ENCODE results near the gene GGA1. TPM values are rescaled to one million over a fixed set of nuclear protein-coding genes. Genes with fewer than 3 reads are reported as not detected.
A peak's percentile ranks its signal among the peaks of the same experiment; 100 is the strongest.
"Not testable (repeated sequence)": the region's sequence is repeated elsewhere in the genome, so short reads cannot be mapped to it uniquely, and the experiment has no call there.

Gene GGA1
- total and polyA plus RNA-seq, 5 donors from 2014 or later = 14.0 to 69.7 (median 16.9) TPM

GRCh38 chr22:37607935-37608476 lies 628 bp upstream of the GGA1 start:
- ATAC-seq (ENCODE audit: low read depth in 2 of 2) = no peak
- no peaks in the 10 kb centered on the region for H3K27me3 ChIP-seq (ENCODE audit: control insufficient read depth, insufficient read depth, low read length)
- peak overlapping the region; percentile 85 to 98 (median 93) for H3K4me3 Mint-ChIP-seq
- peaks cover 5 to 67% (median 43%) of the 10 kb centered on the region in 4 donors for H3K4me1 Mint-ChIP-seq
- H3K27me3 Mint-ChIP-seq = peaks cover 7% of the 10 kb centered on the region
- H3K9me3 ChIP-seq (ENCODE audit: control insufficient read depth in 2 of 2, low read length in 2 of 2) = no peaks in the 10 kb centered on the region
- no peaks in the 10 kb centered on the region for H3K36me3 ChIP-seq (ENCODE audit: control insufficient read depth, insufficient read depth, low read length)
- peaks cover 55% of the 10 kb centered on the region for H3K4me1 ChIP-seq (ENCODE audit: control insufficient read depth, insufficient read depth, low read length, poor library complexity, severe bottlenecking)
- peak overlapping the region; percentile 97 for H3K27ac ChIP-seq (ENCODE audit: insufficient read depth, low read length, poor library complexity, severe bottlenecking)
- H3K4me3 ChIP-seq (ENCODE audit: low read depth, low read length) = peak overlapping the region; percentile 69
- no peaks in the 10 kb centered on the region for H3K36me3 Mint-ChIP-seq
- peaks cover 0 to 3% (median 0%) of the 10 kb centered on the region in 7 donors for H3K9me3 Mint-ChIP-seq
- H3K27ac Mint-ChIP-seq = peak overlapping the region; percentile 95 to 98 (median 95)
- no peak for DNase-seq

- Histone ChIP-seq H3K27me3 (ENCODE audit: control insufficient read depth, insufficient read depth, low read length) (no peaks in the 10 kb centered on the region), H3K4me3 (ENCODE audit: low read depth, low read length) (peak overlapping the region; percentile 68), H3K36me3 (ENCODE audit: control insufficient read depth, insufficient read depth, low read length) (no peaks in the 10 kb centered on the region), H3K27ac (ENCODE audit: insufficient read depth, low read length, poor library complexity, severe bottlenecking) (peak overlapping the region; percentile 97), H3K9me3 (ENCODE audit: control insufficient read depth in 2 of 2, low read length in 2 of 2) (no peaks in the 10 kb centered on the region), H3K4me1 (ENCODE audit: control insufficient read depth, insufficient read depth, low read length, poor library complexity, severe bottlenecking) (peaks cover 48% of the 10 kb centered on the region)
- DNase-seq (peak in 1 of 3 donors; percentile 47), ATAC-seq (ENCODE audit: low read depth in 2 of 2) (no peak)
- peaks cover 0 to 3% (median 0%) of the 10 kb centered on the region in 7 donors for H3K9me3 Mint-ChIP-seq
- H3K4me1 Mint-ChIP-seq = peaks cover 5 to 60% (median 39%) of the 10 kb centered on the region in 4 donors
- no peaks in the 10 kb centered on the region for H3K36me3 Mint-ChIP-seq
- H3K27me3 Mint-ChIP-seq = peaks cover 7% of the 10 kb centered on the region
- H3K4me3 Mint-ChIP-seq = peak overlapping the region; percentile 85 to 98 (median 92)
- H3K27ac Mint-ChIP-seq = peak overlapping the region; percentile 95 to 99 (median 98)
Measured at GRCh38 chr22:37609240-37610152, 862 bp downstream of the GGA1 start.

- not testable (repeated sequence) for H3K9me3 ChIP-seq (ENCODE audit: control insufficient read depth in 2 of 2, low read length in 2 of 2); H3K27me3 ChIP-seq (ENCODE audit: control insufficient read depth, insufficient read depth, low read length); H3K36me3 Mint-ChIP-seq; H3K9me3 Mint-ChIP-seq; H3K27me3 Mint-ChIP-seq; H3K36me3 ChIP-seq (ENCODE audit: control insufficient read depth, insufficient read depth, low read length); ATAC-seq (ENCODE audit: low read depth in 2 of 2); DNase-seq
- peaks cover 5 to 54% (median 34%) of the 10 kb centered on the region in 4 donors for H3K4me1 Mint-ChIP-seq
- peaks cover 42% of the 10 kb centered on the region for H3K4me1 ChIP-seq (ENCODE audit: control insufficient read depth, insufficient read depth, low read length, poor library complexity, severe bottlenecking)
- H3K4me3 Mint-ChIP-seq = peak overlapping the region; percentile 85 to 98 (median 92)
- H3K4me3 ChIP-seq (ENCODE audit: low read depth, low read length) = peak overlapping the region; percentile 68
- peak overlapping the region; percentile 95 to 99 (median 98) for H3K27ac Mint-ChIP-seq
- H3K27ac ChIP-seq (ENCODE audit: insufficient read depth, low read length, poor library complexity, severe bottlenecking) = peak overlapping the region; percentile 97
Measured at GRCh38 chr22:37610153-37610475, 1.5 kb downstream of the GGA1 start.

- H3K4me3 ChIP-seq (ENCODE audit: low read depth, low read length) = no peak overlapping the region
- ATAC-seq (ENCODE audit: low read depth in 2 of 2) = no peak
Measured at GRCh38 chr22:37610480-37611129, 2.0 kb downstream of the GGA1 start.

GRCh38 chr22:37611207-37611606 lies 2.6 kb downstream of the GGA1 start:
- no peak for DNase-seq
- Mint-ChIP-seq H3K4me3 (peak overlapping the region in 3 of 4 donors; percentile 15 to 85 (median 81)), H3K36me3 (no peaks in the 10 kb centered on the region), H3K27me3 (peaks cover 7% of the 10 kb centered on the region), H3K9me3 (peaks cover 0 to 1% (median 0%) of the 10 kb centered on the region in 7 donors), H3K4me1 (peaks cover 0 to 43% (median 25%) of the 10 kb centered on the region in 4 donors), H3K27ac (peak overlapping the region in 2 of 3 donors; percentile 62 to 95)
- no peak overlapping the region for H3K4me3 ChIP-seq (ENCODE audit: low read depth, low read length)
- peaks cover 34% of the 10 kb centered on the region for H3K4me1 ChIP-seq (ENCODE audit: control insufficient read depth, insufficient read depth, low read length, poor library complexity, severe bottlenecking)
- H3K9me3 ChIP-seq (ENCODE audit: control insufficient read depth in 2 of 2, low read length in 2 of 2) = no peaks in the 10 kb centered on the region
- no peak for ATAC-seq (ENCODE audit: low read depth in 2 of 2)
- no peaks in the 10 kb centered on the region for H3K27me3 ChIP-seq (ENCODE audit: control insufficient read depth, insufficient read depth, low read length)
- no peak overlapping the region for H3K27ac ChIP-seq (ENCODE audit: insufficient read depth, low read length, poor library complexity, severe bottlenecking)
- peaks cover 2% of the 10 kb centered on the region for H3K36me3 ChIP-seq (ENCODE audit: control insufficient read depth, insufficient read depth, low read length)

More at GRCh38 chr22:37610480-37611129, 2.0 kb downstream of the GGA1 start:
- Histone ChIP-seq H3K4me1 (ENCODE audit: control insufficient read depth, insufficient read depth, low read length, poor library complexity, severe bottlenecking) (peaks cover 37% of the 10 kb centered on the region), H3K9me3 (ENCODE audit: control insufficient read depth in 2 of 2, low read length in 2 of 2) (no peaks in the 10 kb centered on the region), H3K36me3 (ENCODE audit: control insufficient read depth, insufficient read depth, low read length) (peaks cover 2% of the 10 kb centered on the region), H3K27ac (ENCODE audit: insufficient read depth, low read length, poor library complexity, severe bottlenecking) (no peak overlapping the region), H3K27me3 (ENCODE audit: control insufficient read depth, insufficient read depth, low read length) (no peaks in the 10 kb centered on the region)
- peak overlapping the region; percentile 85 to 98 (median 92) for H3K4me3 Mint-ChIP-seq
- H3K36me3 Mint-ChIP-seq = no peaks in the 10 kb centered on the region
- H3K27me3 Mint-ChIP-seq = peaks cover 7% of the 10 kb centered on the region
- peak overlapping the region; percentile 52 to 95 (median 62) for H3K27ac Mint-ChIP-seq
- H3K4me1 Mint-ChIP-seq = peaks cover 2 to 49% (median 30%) of the 10 kb centered on the region in 4 donors
- H3K9me3 Mint-ChIP-seq = peaks cover 0 to 1% (median 0%) of the 10 kb centered on the region in 7 donors
- DNase-seq = no peak

- Mint-ChIP-seq H3K4me1 (peaks cover 0 to 4% (median 1%) of the 10 kb centered on the region in 4 donors), H3K27ac (no peak overlapping the region), H3K36me3 (peaks cover 4% of the 10 kb centered on the region), H3K4me3 (no peak overlapping the region), H3K9me3 (no peaks in the 10 kb centered on the region), H3K27me3 (no peaks in the 10 kb centered on the region)
- peaks cover 29% of the 10 kb centered on the region for H3K36me3 ChIP-seq (ENCODE audit: control insufficient read depth, insufficient read depth, low read length)
- DNase-seq (no peak), ATAC-seq (ENCODE audit: low read depth in 2 of 2) (no peak)
- no peaks in the 10 kb centered on the region for H3K4me1 ChIP-seq (ENCODE audit: control insufficient read depth, insufficient read depth, low read length, poor library complexity, severe bottlenecking)
- H3K27me3 ChIP-seq (ENCODE audit: control insufficient read depth, insufficient read depth, low read length) = no peaks in the 10 kb centered on the region
- H3K27ac ChIP-seq (ENCODE audit: insufficient read depth, low read length, poor library complexity, severe bottlenecking) = no peak overlapping the region
- H3K9me3 ChIP-seq (ENCODE audit: control insufficient read depth in 2 of 2, low read length in 2 of 2) = no peaks in the 10 kb centered on the region
- no peak overlapping the region for H3K4me3 ChIP-seq (ENCODE audit: low read depth, low read length)
Measured at GRCh38 chr22:37616201-37617083, 7.8 kb downstream of the GGA1 start.

GRCh38 chr22:37617431-37617830 lies 8.8 kb downstream of the GGA1 start:
- no peak overlapping the region for H3K27ac Mint-ChIP-seq

More at GRCh38 chr22:37617431-37617830, 8.8 kb downstream of the GGA1 start:
- no peaks in the 10 kb centered on the region for H3K27me3 Mint-ChIP-seq
- H3K4me1 Mint-ChIP-seq = peaks cover 0 to 2% (median under 1%) of the 10 kb centered on the region in 4 donors
- ATAC-seq (ENCODE audit: low read depth in 2 of 2) = no peak
- Histone ChIP-seq H3K4me3 (ENCODE audit: low read depth, low read length) (no peak overlapping the region), H3K4me1 (ENCODE audit: control insufficient read depth, insufficient read depth, low read length, poor library complexity, severe bottlenecking) (no peaks in the 10 kb centered on the region), H3K9me3 (ENCODE audit: control insufficient read depth in 2 of 2, low read length in 2 of 2) (no peaks in the 10 kb centered on the region), H3K27me3 (ENCODE audit: control insufficient read depth, insufficient read depth, low read length) (no peaks in the 10 kb centered on the region), H3K36me3 (ENCODE audit: control insufficient read depth, insufficient read depth, low read length) (peaks cover 29% of the 10 kb centered on the region), H3K27ac (ENCODE audit: insufficient read depth, low read length, poor library complexity, severe bottlenecking) (no peak overlapping the region)
- peaks cover 4% of the 10 kb centered on the region for H3K36me3 Mint-ChIP-seq
- H3K4me3 Mint-ChIP-seq = peak overlapping the region in 1 of 4 donors; percentile 35
- no peak for DNase-seq
- H3K9me3 Mint-ChIP-seq = no peaks in the 10 kb centered on the region
